Measurements from ENCODE around the gene DDX17.

Gene DDX17

GRCh38 chr22:38506118-38506962 lies at the start of gene DDX17:
DDX17 (minus strand) TSS chr22:38506311.
- peak; percentile 94 for DNase-seq (ENCODE audit: low spot score)

- peak; percentile 79 for DNase-seq (ENCODE audit: low spot score)
Observed at GRCh38 chr22:38554281-38554680, 48.2 kb upstream of the DDX17 start.

GRCh38 chr22:38549101-38549894 lies 43.2 kb upstream of the DDX17 start:
- no peak for DNase-seq (ENCODE audit: low spot score)

- DNase-seq (ENCODE audit: low spot score) = no peak
Observed at GRCh38 chr22:38540701-38541100, 34.6 kb upstream of the DDX17 start.

- no peak for DNase-seq (ENCODE audit: low spot score)
Observed at GRCh38 chr22:38531251-38531938, 25.3 kb upstream of the DDX17 start.

- no peak for DNase-seq (ENCODE audit: low spot score)
Observed at GRCh38 chr22:38524429-38524828, 18.3 kb upstream of the DDX17 start.

GRCh38 chr22:38523479-38523878 lies 17.4 kb upstream of the DDX17 start:
- no peak for DNase-seq (ENCODE audit: low spot score)

- no peak for DNase-seq (ENCODE audit: low spot score)
Observed at GRCh38 chr22:38523029-38523428, 16.9 kb upstream of the DDX17 start.

GRCh38 chr22:38519453-38520250 lies 13.5 kb upstream of the DDX17 start:
- no peak for DNase-seq (ENCODE audit: low spot score)

GRCh38 chr22:38518620-38519019 lies 12.5 kb upstream of the DDX17 start:
- no peak for DNase-seq (ENCODE audit: low spot score)

GRCh38 chr22:38513063-38513462 lies 7.0 kb upstream of the DDX17 start:
- DNase-seq (ENCODE audit: low spot score) = no peak

- DNase-seq (ENCODE audit: low spot score) = no peak
Observed at GRCh38 chr22:38510416-38510970, 4.4 kb upstream of the DDX17 start.

- peak; percentile 87 for DNase-seq (ENCODE audit: low spot score)
Observed at GRCh38 chr22:38505541-38506117, 482 bp downstream of the DDX17 start.

- no peak for DNase-seq (ENCODE audit: low spot score)
Observed at GRCh38 chr22:38504731-38505540, 1.2 kb downstream of the DDX17 start.

- DNase-seq (ENCODE audit: low spot score) = no peak
Observed at GRCh38 chr22:38503021-38503420, 3.1 kb downstream of the DDX17 start.

GRCh38 chr22:38501797-38502672 lies 4.1 kb downstream of the DDX17 start:
- no peak for DNase-seq (ENCODE audit: low spot score)

GRCh38 chr22:38497869-38498268 lies 8.2 kb downstream of the DDX17 start:
- DNase-seq (ENCODE audit: low spot score) = no peak

- no peak for DNase-seq (ENCODE audit: low spot score)
Observed at GRCh38 chr22:38494939-38495338, 11.2 kb downstream of the DDX17 start.

- no peak for DNase-seq (ENCODE audit: low spot score)
Observed at GRCh38 chr22:38494498-38494897, 11.6 kb downstream of the DDX17 start.

All from AG08395 (cell line).